H1 (cell line): ENCODE results near the gene PML. TPM values are rescaled to one million over a fixed set of nuclear protein-coding genes. Genes with fewer than 3 reads are reported as not detected.

Source experiments
- ATF2 ChIP-seq: IDR thresholded peaks from 2 replicates; pipeline ENCODE4 v1.6.1; 2012; ENCODE audit warnings: low read length, inconsistent platforms
- CHD7 ChIP-seq: fragments of 300-600 bp; sonication (generic); IDR thresholded peaks from 2 replicates; pipeline ENCODE4 v1.7.1; 2012; ENCODE audit warnings: low read length, moderate library complexity, mild to moderate bottlenecking, inconsistent platforms; ENCODE audit not compliant: insufficient replicate concordance
- E2F6 ChIP-seq: IDR thresholded peaks from 2 replicates; pipeline ENCODE4 v1.6.1; 2012; ENCODE audit warnings: inconsistent platforms
- GTF2F1 ChIP-seq: IDR thresholded peaks from 2 replicates; pipeline ENCODE4 v1.6.1; 2012; ENCODE audit warnings: low read depth, low read length, improper control_type of control experiment, borderline replicate concordance
- RNF2 ChIP-seq: fragments of 200-900, 300-1000 bp; sonication (generic); IDR thresholded peaks from 2 replicates; pipeline ENCODE4 v1.7.1; 2016; ENCODE audit warnings: borderline replicate concordance, low read depth, mild to moderate bottlenecking, antibody characterized with exemption, low read length; ENCODE audit not compliant: poor library complexity, severe bottlenecking; ENCODE audit errors: missing control alignments
- SIN3A ChIP-seq, 2 experiments: IDR thresholded peaks in 1 of 2; conservative IDR thresholded peaks in 1 of 2; 2 replicates each; pipeline ENCODE4 v1.6.1; 2011 to 2012; ENCODE audit warnings: low read length in 2 of 2, improper control_type of control experiment in 1 of 2, low read depth in 1 of 2, mild to moderate bottlenecking in 1 of 2
- ZNF274 ChIP-seq: IDR thresholded peaks from 2 replicates; pipeline ENCODE4 v1.7.0; 2012; ENCODE audit warnings: low read length, borderline replicate concordance; ENCODE audit errors: extremely low read depth
- polyA plus RNA-seq, 7 experiments: library from polyadenylated mRNA; depleted of rRNA in 3 of 7; stranded (reverse) in 5 of 7; unstranded in 2 of 7; fragments of >200 nt in 5 of 7; fragments of 200-250 nt in 2 of 7; gene quantifications; 1 replicate in 5 of 7; 2 replicates in 1 of 7; 4 replicates in 1 of 7; pipeline versions ENCODE4 v1.2.1 to v1.2.3, GENCODE V29; 2011 to 2013; ENCODE audit warnings: missing spikeins in 2 of 7, mixed read lengths in 2 of 7
- total RNA-seq: library from RNA; stranded (reverse); fragmentation: NEBNext Ultra II Directional; extraction: Animal tissue kit (Norgen Biotek cat#: 25700); gene quantifications from 2 replicates; pipeline ENCODE4 v1.2.1, GENCODE V29; 2021

The PML gene
- total and polyA plus RNA-seq, 2 of the 8 experiments (the other 6 are each of a cell fraction or from before 2014, with no cell fraction given), result 14.9 to 30.3 TPM

GRCh38 chr15:73959012-73959581 is 35.4 kb upstream of the PML start (continued):
- TF ChIP-seq CHD7 (no peak), E2F6 (no peak), ATF2 (no peak), RNF2 (no peak), ZNF274 (no peak), SIN3A (conservative IDR thresholded peaks at IDR 0.05 in 1 of 2, IDR thresholded peaks at IDR 0.05 in 1 of 2; ENCODE audit: low read depth in 1 of 2, low read length in 2 of 2) (no peak), GTF2F1 (no peak)
